Measurements from ENCODE around the gene FAM200A.

FAM200A gene

GRCh38 chr7:99499721-99500636, 51.9 kb downstream of the FAM200A start, which contains the start of gene ZNF394:
Gene ZNF394 (minus strand): TSS chr7:99500281. CDS start chr7:99500093, 188 bp downstream.
- DNase-seq: peak; percentile 93 to 95

GRCh38 chr7:99499371-99499720, 52.6 kb downstream of the FAM200A start:
- DNase-seq: no peak

GRCh38 chr7:99498546-99498944, 53.4 kb downstream of the FAM200A start:
- DNase-seq: no peak

- DNase-seq: no peak
These were observed 54.0 kb downstream of the FAM200A start for GRCh38 chr7:99497766-99498545.

Data from NCI-H1930 (cell line).